Stimulated activated CD8-positive, alpha-beta memory T cell treated with anti-CD3 and anti-CD28 coated beads, Interleukin-4, amount 100 ng/mL, for 4 hours (primary cell): ENCODE data around the gene CCL27.
"Not testable (repeated sequence)": the region's sequence is repeated elsewhere in the genome, so short reads cannot be mapped to it uniquely, and the experiment has no call there.

Source experiments
- DNase-seq, 2 donors: peaks; one replicate each; pipeline ENCODE4 v3.0.0-alpha.2; 2020; ENCODE audit warnings: low read depth in 2 of 2, low spot score in 1 of 2

The CCL27 gene

GRCh38 chr9:34651321-34651720 is 11.1 kb downstream of the CCL27 start:
- DNase-seq, result no peak

DNA sequence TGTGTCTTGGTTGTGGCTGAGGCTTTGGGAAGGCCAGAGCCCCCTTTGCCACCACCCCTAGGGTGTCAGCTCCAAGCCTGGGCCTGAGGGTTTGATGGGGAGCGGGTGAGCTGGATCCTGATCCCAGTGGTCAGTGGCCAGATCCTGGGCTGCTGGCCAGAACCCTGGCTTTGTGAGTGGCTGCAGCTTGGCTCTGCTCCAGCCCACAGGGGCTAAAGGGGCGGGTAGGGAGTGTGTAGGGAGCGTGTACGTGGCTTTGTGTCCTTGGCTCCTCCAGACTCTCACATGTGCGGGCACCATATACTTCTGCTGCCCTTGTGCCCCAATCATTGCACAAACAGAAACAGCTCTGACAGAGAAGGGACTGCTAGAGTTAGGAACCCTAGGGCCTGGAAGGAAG is 11.6 kb downstream of the CCL27 start:
- DNase-seq, result no peak

DNA sequence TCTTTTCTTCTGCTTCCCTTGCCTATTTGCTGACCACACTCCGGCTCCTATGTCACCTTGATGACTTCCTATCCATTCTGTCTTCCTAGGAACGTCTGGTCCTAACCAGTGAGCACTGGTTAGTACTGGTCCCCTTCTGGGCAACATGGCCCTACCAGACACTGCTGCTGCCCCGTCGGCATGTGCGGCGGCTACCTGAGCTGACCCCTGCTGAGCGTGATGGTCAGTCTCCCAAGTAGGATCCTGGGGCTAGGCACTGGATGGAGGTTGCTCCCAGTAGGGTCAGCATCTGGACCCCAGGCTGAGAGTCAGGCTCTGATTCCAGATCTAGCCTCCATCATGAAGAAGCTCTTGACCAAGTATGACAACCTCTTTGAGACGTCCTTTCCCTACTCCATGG is 13.8 kb downstream of the CCL27 start:
- DNase-seq, result no peak

GRCh38 chr9:34647651-34648050 is 14.8 kb downstream of the CCL27 start:
- no peak for DNase-seq

DNA sequence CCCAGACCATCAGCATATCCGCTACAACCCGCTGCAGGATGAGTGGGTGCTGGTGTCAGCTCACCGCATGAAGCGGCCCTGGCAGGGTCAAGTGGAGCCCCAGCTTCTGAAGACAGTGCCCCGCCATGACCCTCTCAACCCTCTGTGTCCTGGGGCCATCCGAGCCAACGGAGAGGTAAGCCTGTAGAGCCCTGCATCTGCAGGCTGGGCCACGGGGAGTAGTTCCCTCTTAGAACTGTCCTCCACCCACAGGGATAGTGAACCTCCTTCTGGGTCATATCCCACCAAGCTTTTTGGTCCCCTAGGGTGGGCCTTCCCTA is 15.4 kb downstream of the CCL27 start:
- no peak for DNase-seq

DNA sequence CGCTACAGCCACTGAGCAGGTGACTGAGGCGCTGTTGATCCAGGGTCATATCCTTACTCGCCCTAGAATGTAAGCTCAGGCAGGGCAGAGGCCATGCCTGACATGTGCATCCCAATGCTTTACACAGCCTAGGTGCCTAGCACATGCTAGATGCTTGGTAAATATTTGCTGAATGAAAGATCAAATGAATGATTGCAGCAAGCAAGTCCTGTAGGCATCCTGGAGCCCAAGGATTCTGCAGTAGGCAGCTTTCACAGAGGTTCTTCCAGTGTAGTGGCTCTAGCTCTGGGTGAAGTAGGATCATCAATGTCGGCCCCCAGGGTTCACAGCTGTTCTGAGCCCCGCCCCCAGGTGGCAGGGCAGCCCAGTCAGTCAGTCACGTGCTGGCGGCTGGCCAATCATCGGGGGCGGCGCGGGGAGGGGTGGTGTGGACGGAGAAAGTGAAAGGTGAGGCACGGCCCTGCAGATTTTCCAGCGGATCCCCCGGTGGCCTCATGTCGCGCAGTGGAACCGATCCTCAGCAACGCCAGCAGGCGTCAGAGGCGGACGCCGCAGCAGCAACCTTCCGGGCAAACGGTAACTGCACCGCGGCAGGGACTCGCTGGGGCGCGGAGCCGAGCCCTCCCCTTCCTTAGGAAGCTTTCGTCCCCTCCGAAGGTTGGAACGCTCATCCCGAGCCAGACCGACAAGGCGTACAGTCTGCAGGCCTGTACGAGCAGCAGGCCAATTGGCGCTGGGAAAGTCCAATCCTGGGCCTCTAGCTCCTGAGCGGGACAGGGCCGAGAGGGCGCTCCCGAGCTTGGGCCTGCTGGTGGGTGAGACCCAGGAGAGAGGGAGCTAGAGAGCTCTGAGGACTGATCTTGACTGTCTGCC is 16.0 kb downstream of the CCL27 start, which contains the start of gene GALT:
Gene GALT, plus strand, starts transcription at position 465 of the 873 bp plus-strand sequence. Its CDS starts 30 bp downstream, at position 495.
- peak; percentile 93 to 96 for DNase-seq

GRCh38 chr9:34644766-34645314 is 17.6 kb downstream of the CCL27 start:
- no peak for DNase-seq

DNA sequence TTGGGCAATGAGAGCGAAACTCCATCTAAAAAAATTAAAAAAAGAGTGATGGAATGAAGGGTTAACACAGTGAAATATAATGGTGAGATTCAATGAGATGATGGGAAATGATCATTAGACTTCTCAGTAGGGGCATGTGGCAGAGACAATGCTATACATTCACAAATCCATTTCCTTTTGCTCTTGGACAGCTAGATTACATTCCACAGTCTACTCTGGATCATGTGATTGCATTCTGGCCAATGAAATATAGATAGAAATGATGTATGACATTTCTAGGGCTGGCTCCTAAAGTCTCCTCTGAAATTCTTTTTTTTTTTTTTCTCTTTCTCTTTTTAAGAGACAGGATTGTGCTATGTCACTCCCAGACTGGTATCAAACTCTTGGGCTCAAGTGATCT is 19.8 kb downstream of the CCL27 start:
- DNase-seq, result no peak

GRCh38 chr9:34639322-34639721 is 23.1 kb downstream of the CCL27 start:
- DNase-seq, result not testable (repeated sequence)

- DNase-seq, result no peak
Observed at GRCh38 chr9:34638138-34638445, 24.4 kb downstream of the CCL27 start.

DNA sequence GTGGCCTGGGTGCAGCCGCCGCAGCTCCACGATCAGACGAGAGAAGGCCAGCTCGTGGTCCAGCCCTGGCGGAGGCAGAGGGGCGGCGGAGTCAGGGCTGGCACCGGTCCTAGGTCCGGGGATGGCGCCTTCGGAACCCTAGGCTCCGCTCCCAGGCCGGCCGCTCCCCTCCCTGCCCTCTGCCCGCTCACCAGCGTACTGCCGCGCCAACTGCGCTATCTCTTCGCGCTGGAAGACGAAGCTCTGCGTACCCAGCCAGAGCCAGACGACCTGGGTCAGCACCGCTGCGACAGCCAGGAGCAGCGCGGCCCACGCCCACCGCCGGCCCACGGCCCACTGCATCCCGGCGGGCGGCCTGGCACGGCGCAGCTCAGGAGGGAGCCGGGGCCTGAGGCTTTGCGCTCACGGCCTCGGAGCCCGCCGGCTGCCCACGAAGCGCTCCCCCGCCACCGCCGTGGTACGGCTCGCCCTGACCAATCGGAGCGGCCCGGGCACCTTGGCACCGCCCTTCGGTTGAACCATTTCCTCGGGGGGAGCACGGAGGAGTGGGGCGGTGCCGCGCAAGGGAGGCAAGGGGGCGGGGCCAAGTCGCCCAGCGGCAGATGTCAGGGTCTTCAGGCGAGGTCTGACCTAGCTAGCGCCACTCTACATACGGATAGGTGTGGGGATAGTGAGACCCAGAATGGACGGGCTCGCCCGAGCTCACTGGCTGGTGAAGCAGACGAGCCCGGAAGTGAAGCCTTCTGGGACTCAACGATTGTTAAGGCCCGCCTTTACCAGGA is 24.9 kb downstream of the CCL27 start, which contains the start of gene SIGMAR1:
Gene SIGMAR1, minus strand, starts transcription at position 432 of the 782 bp plus-strand sequence. Its CDS starts 90 bp downstream, at position 342.
- DNase-seq, result peak; percentile 87 to 88

- DNase-seq, result no peak
Observed at GRCh38 chr9:34636791-34637355, 25.6 kb downstream of the CCL27 start.

GRCh38 chr9:34635556-34635955 is 26.9 kb downstream of the CCL27 start:
- DNase-seq, result no peak

GRCh38 chr9:34634551-34635248 is 27.8 kb downstream of the CCL27 start:
- DNase-seq, result no peak

DNA sequence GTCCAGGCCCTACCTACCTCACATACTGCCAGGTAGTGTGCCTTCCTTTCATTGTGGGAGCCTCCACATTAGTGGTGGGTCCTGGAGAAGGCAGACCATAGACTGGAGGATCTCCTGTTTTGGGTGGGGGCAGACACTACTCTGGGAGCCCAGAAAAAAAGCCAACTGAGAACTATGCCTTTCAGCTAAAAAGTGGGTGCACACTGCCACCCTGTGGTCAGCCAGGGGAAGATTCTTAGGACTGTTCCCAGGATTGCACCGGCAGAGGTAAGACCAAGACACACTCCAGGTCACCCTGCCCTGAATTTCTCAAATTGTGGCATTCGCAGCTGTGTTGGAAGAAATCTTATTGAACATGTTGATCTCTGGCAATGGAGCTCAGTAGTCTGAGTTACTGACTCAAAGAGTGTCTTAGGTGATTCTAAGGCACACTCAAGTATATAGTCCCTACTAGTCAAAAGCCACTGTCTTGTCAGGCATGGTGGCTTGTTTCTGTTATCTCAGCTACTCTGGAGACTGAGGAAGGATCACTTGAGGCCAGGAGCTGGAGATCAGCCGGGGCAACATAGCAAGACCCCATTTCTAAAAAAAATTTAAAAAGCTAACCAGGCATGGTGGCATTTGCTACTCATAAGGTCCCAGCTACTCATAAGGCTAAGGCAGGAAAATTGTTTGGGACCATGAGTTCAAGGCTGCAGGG is 28.5 kb downstream of the CCL27 start:
- peak; percentile 37 to 51 for DNase-seq

DNA sequence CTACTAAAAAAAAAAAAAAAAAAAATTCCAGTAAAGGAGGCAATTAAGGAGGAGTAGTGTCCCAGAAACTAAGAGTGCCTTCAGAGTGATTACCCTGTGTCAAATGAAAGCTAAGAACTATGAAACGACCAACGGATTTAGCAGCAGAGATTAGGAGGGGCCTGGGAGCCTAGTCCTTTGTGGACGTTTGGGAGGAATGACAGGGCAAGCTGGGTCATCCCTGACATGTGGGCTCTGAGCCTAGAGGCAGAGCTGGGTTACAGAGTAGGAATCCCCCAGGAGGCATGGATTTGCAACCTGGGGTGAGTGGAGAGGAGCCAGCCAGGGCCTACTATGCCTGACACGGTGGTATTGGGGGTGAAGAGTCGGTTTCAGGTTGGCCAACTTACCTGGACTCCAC is 29.3 kb downstream of the CCL27 start:
- no peak for DNase-seq

DNA sequence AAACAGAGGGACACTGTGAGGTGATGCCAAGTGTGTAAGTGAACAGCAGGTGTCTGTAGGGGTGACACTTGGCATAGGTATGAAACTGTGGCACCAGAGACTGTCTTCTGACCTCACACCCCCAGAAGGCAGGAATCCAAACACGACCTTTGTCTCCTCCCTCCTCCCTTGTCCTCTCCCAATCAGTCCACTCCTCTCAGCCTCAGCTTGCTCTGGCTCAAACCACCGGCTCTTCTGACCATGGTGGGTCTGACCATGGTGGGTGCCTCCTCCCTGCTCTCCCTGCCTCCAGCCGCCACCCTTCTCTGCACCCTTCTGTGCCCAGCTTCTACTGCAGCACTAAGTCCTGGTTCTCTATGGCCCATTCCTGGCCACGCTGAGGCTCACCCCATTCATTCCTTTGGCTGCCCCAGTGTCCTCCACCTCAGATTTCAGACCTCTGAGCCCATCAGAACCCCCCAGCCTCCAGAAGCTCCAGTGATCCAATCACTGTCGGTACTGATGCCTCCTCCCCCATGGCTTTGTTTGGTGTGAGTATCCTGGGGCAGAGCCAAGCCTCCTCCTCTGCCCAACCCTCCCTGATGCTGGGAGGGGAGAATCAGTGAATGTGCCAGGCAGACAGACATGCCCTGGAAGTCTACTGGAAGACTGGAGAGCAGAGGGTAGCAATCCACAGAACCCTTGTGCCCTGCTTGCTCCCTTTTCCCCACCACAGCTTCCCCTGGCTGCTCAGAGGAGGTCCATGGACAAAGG is 31.9 kb downstream of the CCL27 start:
- no peak for DNase-seq

- no peak for DNase-seq
Observed at GRCh38 chr9:34629491-34629808, 33.0 kb downstream of the CCL27 start.

GRCh38 chr9:34628656-34629490 is 33.6 kb downstream of the CCL27 start, which contains the start of gene ARID3C:
ARID3C (minus strand) TSS chr9:34629066; CDS start chr9:34628014, 1,052 bp downstream.
- DNase-seq, result peak in 1 of 2 donors; percentile 12
